GM12891 (cell line): ENCODE results near the gene BLOC1S4.

Experiments
- POLR2A ChIP-seq: IDR thresholded peaks from 2 replicates; pipeline ENCODE4 v1.6.1; 2011; ENCODE audit warnings: low read depth, low read length, control low read depth
- POLR2AphosphoS5 ChIP-seq: IDR thresholded peaks from 2 replicates; pipeline ENCODE4 v1.6.1; 2011; ENCODE audit warnings: low read depth, low read length, control low read depth
- POU2F2 ChIP-seq: IDR thresholded peaks from 2 replicates; pipeline ENCODE4 v1.6.1; 2011; ENCODE audit warnings: low read depth, mild to moderate bottlenecking, control low read depth, low read length, moderate library complexity
- SPI1 ChIP-seq: IDR thresholded peaks from 2 replicates; pipeline ENCODE4 v1.6.1; 2011; ENCODE audit warnings: low read depth, low read length, control low read depth
- TAF1 ChIP-seq: IDR thresholded peaks from 2 replicates; pipeline ENCODE4 v1.6.1; 2011; ENCODE audit warnings: low read depth, low read length, control low read depth

DNA sequence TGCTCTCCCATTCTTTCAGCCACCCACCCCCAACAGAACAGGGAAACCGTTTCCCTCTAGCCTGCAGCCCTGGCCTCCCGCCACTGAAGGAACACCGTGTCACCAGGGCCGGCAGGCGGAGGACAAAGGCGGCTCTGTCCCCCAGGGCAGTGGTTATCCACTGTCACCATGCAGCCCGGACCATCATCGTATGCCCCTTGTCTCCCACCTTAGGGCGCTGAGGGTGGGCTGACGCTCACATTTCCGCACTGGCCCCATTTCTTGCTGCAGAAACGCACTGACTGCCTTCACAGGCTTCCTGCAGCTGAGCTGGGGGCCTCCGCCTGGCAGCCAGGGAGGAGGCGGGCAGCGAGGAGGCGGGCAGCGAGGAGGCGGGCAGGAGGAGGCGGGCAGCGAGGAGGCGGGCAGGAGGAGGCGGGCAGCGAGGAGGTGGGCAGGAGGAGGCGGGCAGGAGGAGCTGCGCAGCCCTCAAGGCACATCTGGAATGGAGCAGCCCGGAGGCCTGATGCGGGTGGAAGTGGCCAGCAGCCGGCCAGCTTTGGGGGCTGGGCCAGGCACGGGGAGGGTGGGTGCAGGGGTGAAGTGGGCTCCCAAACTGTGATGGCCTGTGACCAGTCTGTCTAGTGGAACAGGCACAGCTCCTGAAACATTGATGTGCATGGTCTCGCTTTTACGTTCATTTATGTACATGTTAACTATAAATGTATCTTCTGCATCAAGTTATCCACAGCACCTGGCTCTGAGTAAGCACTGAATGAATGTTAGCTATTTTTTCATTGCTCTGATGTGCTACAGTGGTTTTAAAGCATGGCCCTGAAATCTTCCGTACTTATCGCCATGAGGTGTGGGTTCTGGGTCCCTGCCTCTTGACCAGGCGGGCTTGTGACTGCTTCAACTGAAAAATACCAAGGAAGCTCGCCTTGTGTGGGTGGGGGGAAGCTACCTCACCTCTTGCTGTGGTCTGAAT, 46.0 kb downstream of the BLOC1S4 start:
- no peak for TF ChIP-seq POLR2A
- TF ChIP-seq POU2F2 = no peak
- no peak for TF ChIP-seq POLR2AphosphoS5
- TF ChIP-seq SPI1 = no peak
- no peak for TF ChIP-seq TAF1
